Natural killer cell (primary cell): ENCODE data around the gene PDGFRB. TPM values are rescaled to one million over a fixed set of nuclear protein-coding genes. Genes with fewer than 3 reads are reported as not detected.
A peak's percentile ranks its signal among the peaks of the same experiment; 100 is the strongest.
"Not testable (repeated sequence)": the region's sequence is repeated elsewhere in the genome, so short reads cannot be mapped to it uniquely, and the experiment has no call there.

Experiments
- ATAC-seq, 3 donors: fragments of 150-1000 bp in 2 of 3; fragments of 200-7000 bp in 1 of 3; cut with Tn5 transposase; 1 replicate in 1 of 3; 2 replicates in 2 of 3; pipeline ENCODE4 v1.10.0; 2021; ENCODE audit warnings: mild to moderate bottlenecking in 2 of 3, moderate library complexity in 2 of 3
- DNase-seq, 2 donors: peaks; one replicate each; pipeline versions ENCODE4 v3.0.0 to v3.0.0-alpha.2; 2013 to 2021; ENCODE audit warnings: mixed read lengths in 1 of 2
- H3K27ac ChIP-seq: one replicate; pipeline ENCODE4 v1.5.1; 2013; ENCODE audit warnings: mild to moderate bottlenecking, low read length
- H3K27me3 ChIP-seq: one replicate; pipeline ENCODE4 v1.6.1; 2013; ENCODE audit warnings: low read length; ENCODE audit not compliant: control insufficient read depth, insufficient read depth
- H3K36me3 ChIP-seq: one replicate; pipeline ENCODE4 v1.6.1; 2013; ENCODE audit warnings: low read length; ENCODE audit not compliant: control insufficient read depth, insufficient read depth
- H3K4me1 ChIP-seq: one replicate; pipeline ENCODE4 v1.6.1; 2013; ENCODE audit warnings: low read length; ENCODE audit not compliant: control insufficient read depth, insufficient read depth
- H3K4me3 ChIP-seq: one replicate; pipeline ENCODE4 v1.5.1; 2013; ENCODE audit warnings: low read length
- H3K9me3 ChIP-seq: one replicate; pipeline ENCODE4 v1.6.1; 2013; ENCODE audit warnings: low read length; ENCODE audit not compliant: control insufficient read depth, insufficient read depth
- H3K27ac Mint-ChIP-seq, 2 donors: one replicate each; pipeline ENCODE4 v1.8.0; 2022; ENCODE audit warnings: mild to moderate bottlenecking in 2 of 2, mixed read lengths in 2 of 2, moderate library complexity in 1 of 2
- H3K27me3 Mint-ChIP-seq, 2 donors: one replicate each; pipeline ENCODE4 v1.8.0; 2022; ENCODE audit warnings: low read depth in 2 of 2, mixed read lengths in 2 of 2
- H3K36me3 Mint-ChIP-seq: one replicate; pipeline ENCODE4 v1.8.0; 2022; ENCODE audit warnings: mixed read lengths
- H3K4me1 Mint-ChIP-seq, 2 donors: one replicate each; pipeline ENCODE4 v1.8.0; 2022; ENCODE audit warnings: mixed read lengths in 2 of 2
- H3K4me3 Mint-ChIP-seq: one replicate; pipeline ENCODE4 v1.8.0; 2022; ENCODE audit warnings: mild to moderate bottlenecking, moderate library complexity, mixed read lengths
- H3K9me3 Mint-ChIP-seq, 2 donors: one replicate each; pipeline ENCODE4 v1.8.0; 2022; ENCODE audit warnings: mixed read lengths in 2 of 2
- CTCF ChIP-seq: fragments of 200-600 bp; IDR thresholded peaks from one replicate; pipeline ENCODE4 v1.8.0; 2022; ENCODE audit warnings: antibody characterized with exemption
- WGBS: methylation state at CpG from one replicate; pipeline ENCODE4 v1.1.7; 2013; ENCODE audit warnings: missing lambda C conversion rate; ENCODE audit not compliant: insufficient coverage; 5-methylcytosine and 5-hydroxymethylcytosine counted together
- intact Hi-C: fragments of 100-400 bp; cut with micrococcal nuclease; formaldehyde crosslinking; loops from one replicate; pipeline ENCODE4 v1.14.2; 2022
- total RNA-seq, 4 donors: library from RNA; stranded (reverse); fragments of 120-200 nt in 1 of 4; gene quantifications; one replicate each; pipeline versions ENCODE4 v1.2.3 to v1.2.4, GENCODE V29; 2013 to 2022

PDGFRB gene
- total RNA-seq, 3 donors from 2014 or later (not counting 1 experiment from before 2014, with no cell fraction given), result 44.8 to 93.1 (median 61.6) TPM

- H3K4me3 ChIP-seq, result no peak overlapping the region
- peak in 1 of 3 donors; percentile 32 for ATAC-seq
- WGBS, result 82% methylated on average over 2 of the region's 3 CpGs
- TF ChIP-seq CTCF, result no peak
- no peaks in the 10 kb centered on the region for H3K4me1 Mint-ChIP-seq
- no peaks in the 10 kb centered on the region for H3K4me1 ChIP-seq
- no peak for DNase-seq
- no peak overlapping the region for H3K27ac Mint-ChIP-seq
- no peak overlapping the region for H3K27ac ChIP-seq
- no peaks in the 10 kb centered on the region for H3K36me3 ChIP-seq
- H3K36me3 Mint-ChIP-seq, result no peaks in the 10 kb centered on the region
- H3K4me3 Mint-ChIP-seq, result no peak overlapping the region
- intact Hi-C loops, result no loop called here
- no peaks in the 10 kb centered on the region for H3K9me3 Mint-ChIP-seq
- peaks cover 3% of the 10 kb centered on the region for H3K27me3 ChIP-seq
- H3K9me3 ChIP-seq, result no peaks in the 10 kb centered on the region
- peaks cover 37 to 74% of the 10 kb centered on the region in 2 donors for H3K27me3 Mint-ChIP-seq
Observed at GRCh38 chr5:150092159-150092787, 63.4 kb downstream of the PDGFRB start.

- Mint-ChIP-seq H3K9me3 (no peaks in the 10 kb centered on the region), H3K27me3 (peaks cover 45 to 78% of the 10 kb centered on the region in 2 donors), H3K4me1 (peaks cover 16 to 19% of the 10 kb centered on the region in 2 donors), H3K27ac (no peak within 1 kb of the TSS), H3K4me3 (no peak within 1 kb of the TSS), H3K36me3 (no peaks in the 10 kb centered on the region)
- Histone ChIP-seq H3K27me3 (peaks cover 11% of the 10 kb centered on the region), H3K4me1 (peaks cover 13% of the 10 kb centered on the region), H3K27ac (no peak within 1 kb of the TSS), H3K36me3 (no peaks in the 10 kb centered on the region), H3K4me3 (no peak within 1 kb of the TSS), H3K9me3 (no peaks in the 10 kb centered on the region)
- 76% methylated on average over 9 of the region's 9 CpGs for WGBS
- no peak for TF ChIP-seq CTCF
- DNase-seq, result no peak
- intact Hi-C loops, result no loop called here
- peak in 1 of 3 donors; percentile 37 for ATAC-seq
Observed at GRCh38 chr5:150085950-150086715, 69.5 kb downstream of the PDGFRB start, which contains the start of gene CSF1R. Gene CSF1R (minus strand): TSS chr5:150086554. CDS start chr5:150086427, 127 bp downstream.

- H3K4me3 ChIP-seq, result no peak overlapping the region
- Mint-ChIP-seq H3K36me3 (no peaks in the 10 kb centered on the region), H3K4me1 (peaks cover 16 to 19% of the 10 kb centered on the region in 2 donors), H3K9me3 (no peaks in the 10 kb centered on the region), H3K27me3 (peaks cover 41 to 74% of the 10 kb centered on the region in 2 donors), H3K4me3 (no peak overlapping the region), H3K27ac (no peak overlapping the region)
- ATAC-seq, result no peak
- WGBS, result 84% methylated on average over 7 of the region's 7 CpGs
- no peak for TF ChIP-seq CTCF
- no peak overlapping the region for H3K27ac ChIP-seq
- peaks cover 13% of the 10 kb centered on the region for H3K4me1 ChIP-seq
- intact Hi-C loops, result no loop called here
- DNase-seq, result no peak
- H3K36me3 ChIP-seq, result no peaks in the 10 kb centered on the region
- H3K9me3 ChIP-seq, result no peaks in the 10 kb centered on the region
- peaks cover 11% of the 10 kb centered on the region for H3K27me3 ChIP-seq
Observed at GRCh38 chr5:150085191-150085912, 70.3 kb downstream of the PDGFRB start.

GRCh38 chr5:150084754-150085153 is 70.9 kb downstream of the PDGFRB start:
- H3K27ac Mint-ChIP-seq, ATAC-seq, DNase-seq, H3K9me3 ChIP-seq, H3K36me3 ChIP-seq, H3K4me3 ChIP-seq, H3K4me3 Mint-ChIP-seq, H3K9me3 Mint-ChIP-seq, intact Hi-C loops, H3K27ac ChIP-seq, H3K36me3 Mint-ChIP-seq: not testable (repeated sequence)
- peaks cover 13% of the 10 kb centered on the region for H3K4me1 ChIP-seq
- 88% methylated on average over 6 of the region's 6 CpGs for WGBS
- peaks cover 11% of the 10 kb centered on the region for H3K27me3 ChIP-seq
- peaks cover 16 to 19% of the 10 kb centered on the region in 2 donors for H3K4me1 Mint-ChIP-seq
- H3K27me3 Mint-ChIP-seq, result peaks cover 41 to 70% of the 10 kb centered on the region in 2 donors
